Tongue (tissue), 2 donors: Measurements from ENCODE around the gene TTN. TPM values are rescaled to one million over a fixed set of nuclear protein-coding genes. Genes with fewer than 3 reads are reported as not detected.

Experiments
- DNase-seq: peaks from one replicate; pipeline ENCODE4 v3.0.0-alpha.2; 2015
- total RNA-seq: library from RNA; depleted of rRNA; stranded (reverse); fragments of >200 nt; gene quantifications from one replicate; pipeline ENCODE4 v1.2.3, GENCODE V29; 2014

TTN gene
- total RNA-seq, 1 donor from 2014 or later = 5,137 TPM

- no peak for DNase-seq
Measured at GRCh38 chr2:178644919-178645318, 162.3 kb downstream of the TTN start.

- no peak for DNase-seq
Measured at GRCh38 chr2:178641498-178641897, 165.7 kb downstream of the TTN start.

GRCh38 chr2:178635897-178636296 lies 171.3 kb downstream of the TTN start:
- no peak for DNase-seq

- DNase-seq = no peak
Measured at GRCh38 chr2:178632729-178633128, 174.5 kb downstream of the TTN start.

GRCh38 chr2:178630581-178630980 lies 176.6 kb downstream of the TTN start:
- DNase-seq = peak; percentile 56

GRCh38 chr2:178629463-178629862 lies 177.8 kb downstream of the TTN start:
- peak; percentile 70 for DNase-seq

- peak; percentile 72 for DNase-seq
Measured at GRCh38 chr2:178628605-178629004, 178.6 kb downstream of the TTN start.

GRCh38 chr2:178627401-178627800 lies 179.8 kb downstream of the TTN start:
- no peak for DNase-seq

GRCh38 chr2:178615969-178616368 lies 191.3 kb downstream of the TTN start:
- no peak for DNase-seq

GRCh38 chr2:178602901-178603300 lies 204.3 kb downstream of the TTN start:
- no peak for DNase-seq

- DNase-seq = no peak
Measured at GRCh38 chr2:178592655-178593054, 214.6 kb downstream of the TTN start.

GRCh38 chr2:178589335-178589734 lies 217.9 kb downstream of the TTN start:
- DNase-seq = peak; percentile 15

- no peak for DNase-seq
Measured at GRCh38 chr2:178584666-178585065, 222.6 kb downstream of the TTN start.

GRCh38 chr2:178579006-178579405 lies 228.2 kb downstream of the TTN start:
- DNase-seq = no peak

GRCh38 chr2:178574789-178575188 lies 232.4 kb downstream of the TTN start:
- DNase-seq = no peak

GRCh38 chr2:178568227-178568626 lies 239.0 kb downstream of the TTN start:
- DNase-seq = no peak

GRCh38 chr2:178553047-178553446 lies 254.2 kb downstream of the TTN start:
- no peak for DNase-seq

GRCh38 chr2:178550352-178550751 lies 256.9 kb downstream of the TTN start:
- DNase-seq = no peak

GRCh38 chr2:178542569-178542968 lies 264.7 kb downstream of the TTN start:
- DNase-seq = no peak

GRCh38 chr2:178542161-178542560 lies 265.1 kb downstream of the TTN start:
- DNase-seq = no peak

- no peak for DNase-seq
Measured at GRCh38 chr2:178536037-178536436, 271.2 kb downstream of the TTN start.

GRCh38 chr2:178531168-178531567 lies 276.1 kb downstream of the TTN start:
- no peak for DNase-seq

GRCh38 chr2:178530625-178531142 lies 276.5 kb downstream of the TTN start:
- DNase-seq = no peak

GRCh38 chr2:178530131-178530530 lies 277.1 kb downstream of the TTN start:
- DNase-seq = no peak

GRCh38 chr2:178529194-178529593 lies 278.0 kb downstream of the TTN start:
- no peak for DNase-seq
